IMR-90 (cell line): Measurements from ENCODE around the gene C6. TPM values are rescaled to one million over a fixed set of nuclear protein-coding genes. Genes with fewer than 3 reads are reported as not detected.
A peak's percentile ranks its signal among the peaks of the same experiment; 100 is the strongest.

Experiments used
- ATAC-seq: fragments of 200-7000 bp; cut with Tn5 transposase; 2 replicates; pipeline ENCODE4 v1.9.1; 2020; ENCODE audit warnings: low read depth, mild to moderate bottlenecking, moderate library complexity
- BruUV-seq: library from RNA; stranded (reverse); fragments of 400-500 nt; replicated peaks from 2 replicates; lab custom pipeline; 2021; lab: Mats Ljungman, UMichigan
- CTCF ChIA-PET: fragments of 300-600 bp; formaldehyde crosslinking; extraction: SDS; loops from one replicate; lab custom pipeline; 2021; ENCODE audit warnings: antibody characterized with exemption; lab: Yijun Ruan, JAX
- POLR2A ChIA-PET: fragments of 300-600 bp; sonication (Branson Sonifier 250); formaldehyde crosslinking; loops from one replicate; lab custom pipeline; 2022; ENCODE audit warnings: antibody characterized with exemption; ENCODE audit not compliant: unreplicated experiment; lab: Charles Lee
- DNase-seq: peaks from one replicate; pipeline ENCODE4 v3.0.0; 2013
- H2AFZ ChIP-seq: replicated peaks from 2 replicates; pipeline ENCODE3; 2013; ENCODE audit warnings: low read length, mild to moderate bottlenecking; ENCODE audit not compliant: poor library complexity
- H2AK5ac ChIP-seq: 2 replicates; pipeline ENCODE4 v1.6.1; 2013; ENCODE audit warnings: low read depth, low read length, inconsistent platforms
- H2AK9ac ChIP-seq: replicated peaks from 2 replicates; pipeline ENCODE3; 2013; ENCODE audit warnings: mild to moderate bottlenecking, low read depth, low read length, moderate library complexity; ENCODE audit not compliant: poor library complexity
- H2BK120ac ChIP-seq: 2 replicates; pipeline ENCODE4 v1.6.1; 2013; ENCODE audit warnings: low read depth, low read length, inconsistent platforms
- H2BK15ac ChIP-seq: 3 replicates; pipeline ENCODE4 v1.6.1; 2013; ENCODE audit warnings: low read depth, low read length, inconsistent platforms
- H2BK20ac ChIP-seq: 2 replicates; pipeline ENCODE4 v1.6.1; 2013; ENCODE audit warnings: low read depth, mild to moderate bottlenecking, inconsistent platforms, low read length, moderate library complexity
- H2BK5ac ChIP-seq: 2 replicates; pipeline ENCODE4 v1.6.1; 2013; ENCODE audit warnings: mild to moderate bottlenecking, low read depth, low read length, inconsistent platforms; ENCODE audit not compliant: poor library complexity, severe bottlenecking
- H3K14ac ChIP-seq: replicated peaks from 2 replicates; pipeline ENCODE4 v1.6.1; 2013; ENCODE audit warnings: low read depth, low read length, inconsistent platforms
- H3K18ac ChIP-seq: 2 replicates; pipeline ENCODE4 v1.6.1; 2013; ENCODE audit warnings: low read depth, low read length, control low read depth
- H3K23ac ChIP-seq: 2 replicates; pipeline ENCODE4 v1.6.1; 2013; ENCODE audit warnings: low read depth, low read length, inconsistent platforms
- H3K27ac ChIP-seq: 2 replicates; pipeline ENCODE4 v1.5.1; 2013; ENCODE audit warnings: mild to moderate bottlenecking, control low read depth, low read length; ENCODE audit not compliant: insufficient read depth
- H3K27me3 ChIP-seq: 2 replicates; pipeline ENCODE4 v1.6.1; 2013; ENCODE audit warnings: low read length; ENCODE audit not compliant: control insufficient read depth, insufficient read depth
- H3K36me3 ChIP-seq: 2 replicates; pipeline ENCODE4 v1.6.1; 2013; ENCODE audit warnings: low read length, mixed read lengths; ENCODE audit not compliant: control insufficient read depth, insufficient read depth
- H3K4ac ChIP-seq: 2 replicates; pipeline ENCODE4 v1.6.1; 2013; ENCODE audit warnings: low read depth, low read length, inconsistent platforms
- H3K4me1 ChIP-seq: 2 replicates; pipeline ENCODE4 v1.6.1; 2013; ENCODE audit warnings: low read length, mixed read lengths; ENCODE audit not compliant: control insufficient read depth, insufficient read depth
- H3K4me2 ChIP-seq: 2 replicates; pipeline ENCODE4 v1.6.1; 2013; ENCODE audit warnings: low read depth, mild to moderate bottlenecking, control low read depth, low read length, moderate library complexity
- H3K4me3 ChIP-seq: 2 replicates; pipeline ENCODE4 v1.5.1; 2013; ENCODE audit warnings: low read depth, mild to moderate bottlenecking, control low read depth, low read length, moderate library complexity; ENCODE audit not compliant: insufficient read depth
- H3K56ac ChIP-seq: 2 replicates; pipeline ENCODE4 v1.6.1; 2013; ENCODE audit warnings: low read length, inconsistent platforms; ENCODE audit not compliant: insufficient read depth; ENCODE audit errors: extremely low read depth
- H3K79me1 ChIP-seq, 2 experiments: 2 replicates each; pipeline ENCODE4 v1.6.1; 2013; ENCODE audit warnings: low read length in 2 of 2, inconsistent platforms in 1 of 2, low read depth in 1 of 2
- H3K9ac ChIP-seq: 2 replicates; pipeline ENCODE4 v1.6.1; 2013; ENCODE audit warnings: low read depth, low read length, control low read depth
- H3K9me1 ChIP-seq: 2 replicates; pipeline ENCODE4 v1.6.1; 2013; ENCODE audit warnings: low read length, inconsistent platforms; ENCODE audit not compliant: insufficient read depth
- H3K9me3 ChIP-seq: 2 replicates; pipeline ENCODE4 v1.6.1; 2013; ENCODE audit warnings: low read length; ENCODE audit not compliant: control insufficient read depth, insufficient read depth
- H4K20me1 ChIP-seq: 2 replicates; pipeline ENCODE4 v1.6.1; 2013; ENCODE audit warnings: low read length, inconsistent platforms; ENCODE audit not compliant: insufficient read depth
- H4K5ac ChIP-seq: 2 replicates; pipeline ENCODE4 v1.6.1; 2013; ENCODE audit warnings: mild to moderate bottlenecking, low read depth, low read length, control low read depth
- H4K8ac ChIP-seq, 2 experiments: 2 replicates each; pipeline ENCODE4 v1.6.1; 2013; ENCODE audit warnings: low read depth in 2 of 2, low read length in 2 of 2, control low read depth in 1 of 2, inconsistent platforms in 1 of 2
- H4K91ac ChIP-seq: 2 replicates; pipeline ENCODE4 v1.6.1; 2013; ENCODE audit warnings: low read depth, low read length, inconsistent platforms; ENCODE audit not compliant: insufficient read depth
- MAFK ChIP-seq: IDR thresholded peaks from 2 replicates; pipeline ENCODE4 v1.6.1; 2012; ENCODE audit warnings: low read depth, low read length, improper control_type of control experiment
- MXI1 ChIP-seq: IDR thresholded peaks from 2 replicates; pipeline ENCODE4 v1.6.1; 2012; ENCODE audit warnings: low read depth, mild to moderate bottlenecking, low read length, moderate library complexity, borderline replicate concordance
- WGBS, 2 experiments: methylation state at CpG; one replicate each; pipeline versions ENCODE4 v1.1.5 to v1.1.7; 2013; ENCODE audit warnings: missing lambda C conversion rate in 2 of 2; ENCODE audit not compliant: insufficient read length in 1 of 2; ENCODE audit errors: extremely low coverage in 2 of 2; 5-methylcytosine and 5-hydroxymethylcytosine counted together
- dilution Hi-C: fragments of 300-500 bp; cut with HindIII; formaldehyde crosslinking; loops from one replicate; pipeline ENCODE4 v1.14.3; 2018; ENCODE audit warnings: low sequenced_read_pairs; ENCODE audit not compliant: unreplicated experiment
- in situ Hi-C: fragments of 300-500 bp; cut with MboI; formaldehyde crosslinking; loops from 3 replicates; pipeline ENCODE4 v1.14.3; 2019; ENCODE audit warnings: low sequenced_read_pairs, inconsistent platforms, mixed read lengths
- intact Hi-C: fragments of 100-400 bp; cut with micrococcal nuclease; formaldehyde crosslinking; loops from 2 replicates; pipeline ENCODE4 v1.10.0; 2022
- polyA plus RNA-seq, 3 experiments: library from polyadenylated mRNA; depleted of rRNA; stranded (reverse); fragments of >200 nt; gene quantifications; 2 replicates each; pipeline ENCODE4 v1.2.3, GENCODE V29; 2012; ENCODE audit warnings: low replicate concordance in 1 of 3
- total RNA-seq: library from RNA; depleted of rRNA; stranded (reverse); fragments of >200 nt; gene quantifications from 2 replicates; pipeline ENCODE4 v1.2.3, GENCODE V29; 2012

The C6 gene
- total and polyA plus RNA-seq, 2 of the 4 experiments (the other 2 are of a cell fraction): 0.05 to 0.18 TPM

DNA sequence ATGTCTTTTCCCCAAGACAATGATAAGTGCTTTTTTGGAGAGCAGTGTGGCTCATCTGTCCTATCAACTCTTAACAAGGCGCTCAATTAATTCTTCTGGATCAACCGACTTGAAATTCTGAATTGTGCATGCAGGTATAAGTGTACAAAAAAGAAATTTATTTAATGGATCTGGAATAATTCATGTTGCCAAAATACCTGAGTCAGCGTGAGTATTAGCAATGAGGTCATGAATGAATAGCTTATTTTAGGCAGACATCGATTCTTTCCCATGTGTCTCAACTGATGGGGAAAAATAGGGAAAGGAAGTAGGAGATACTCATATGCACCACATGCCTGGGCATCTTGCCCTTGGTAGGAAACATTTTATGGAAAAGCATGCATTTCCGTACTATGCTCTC, 68.0 kb downstream of the C6 start:
- no peak overlapping the region for H2AFZ ChIP-seq
- H3K18ac ChIP-seq: no peak overlapping the region
- no peaks in the 10 kb centered on the region for H3K9me1 ChIP-seq
- ChIA-PET POLR2A (no interaction called here), CTCF (no interaction called here)
- no peak overlapping the region for H4K5ac ChIP-seq
- H3K9ac ChIP-seq: no peak overlapping the region
- BruUV-seq: no TSS peak
- DNase-seq: no peak
- WGBS, 2 experiments: 95% methylated on average over 2 of the region's 5 CpGs; no CpG with 5 or more reads in 1 of the 2 experiments
- H3K4me1 ChIP-seq: no peaks in the 10 kb centered on the region
- H2AK5ac ChIP-seq: no peak overlapping the region
- no peak overlapping the region for H3K4me2 ChIP-seq
- no peak overlapping the region for H4K91ac ChIP-seq
- H2BK15ac ChIP-seq: no peak overlapping the region
- no peaks in the 10 kb centered on the region for H3K27me3 ChIP-seq
- H3K4ac ChIP-seq: no peak overlapping the region
- no peaks in the 10 kb centered on the region for H4K20me1 ChIP-seq
- no peaks in the 10 kb centered on the region for H3K36me3 ChIP-seq
- H3K79me1 ChIP-seq: no peaks in the 10 kb centered on the region
- dilution Hi-C loops (no loop called here), intact Hi-C loops (no loop called here), in situ Hi-C loops (no loop called here)
- H3K27ac ChIP-seq: no peak overlapping the region
- ATAC-seq: no peak
- no peak overlapping the region; a peak in 1 of 4 replicates for H4K8ac ChIP-seq
- H3K23ac ChIP-seq: no peak overlapping the region
- H3K14ac ChIP-seq: no peak overlapping the region
- H2BK5ac ChIP-seq: no peak overlapping the region
- no peak overlapping the region for H2AK9ac ChIP-seq
- no peak overlapping the region for H3K4me3 ChIP-seq
- no peaks in the 10 kb centered on the region for H3K9me3 ChIP-seq
- H2BK120ac ChIP-seq: no peak overlapping the region
- H2BK20ac ChIP-seq: no peak overlapping the region
- no peak overlapping the region for H3K56ac ChIP-seq
- TF ChIP-seq MAFK (peak; percentile 75), MXI1 (no peak)
